Spleen (tissue), 11 donors: ENCODE measurements around the gene AXIN2. TPM values are rescaled to one million over a fixed set of nuclear protein-coding genes. Genes with fewer than 3 reads are reported as not detected.
A peak's percentile ranks its signal among the peaks of the same experiment; 100 is the strongest.

Source experiments
- DNase-seq: peaks from one replicate; pipeline ENCODE4 v3.0.0-alpha.2; 2020
- H3K27ac ChIP-seq, 8 donors: fragments of 200-600 bp; sonication (generic) in 7 of 8; 1 replicate in 4 of 8; 2 replicates in 4 of 8; pipeline versions ENCODE4 v1.5.0 to v1.8.0; 2016 to 2021; ENCODE audit warnings: inconsistent platforms in 4 of 8, mild to moderate bottlenecking in 4 of 8, moderate library complexity in 1 of 8
- H3K27me3 ChIP-seq, 7 donors: fragments of 200-600 bp; sonication (generic) in 6 of 7; replicated peaks in 1 of 7; 1 replicate in 4 of 7; 2 replicates in 3 of 7; pipeline versions ENCODE4 v1.5.0 to v1.8.0; 2016 to 2021; ENCODE audit warnings: inconsistent platforms in 3 of 7, mild to moderate bottlenecking in 1 of 7
- H3K36me3 ChIP-seq, 6 donors: fragments of 200-600 bp; sonication (generic) in 5 of 6; 1 replicate in 4 of 6; 2 replicates in 2 of 6; pipeline versions ENCODE4 v1.5.0 to v1.8.0; 2016 to 2021; ENCODE audit warnings: inconsistent platforms in 2 of 6
- H3K4me1 ChIP-seq, 6 donors: fragments of 200-600 bp; sonication (generic) in 5 of 6; 1 replicate in 3 of 6; 2 replicates in 3 of 6; pipeline versions ENCODE4 v1.5.0 to v1.8.0; 2016 to 2021; ENCODE audit warnings: inconsistent platforms in 3 of 6
- H3K4me3 ChIP-seq, 8 donors: fragments of 200-600 bp; sonication (generic) in 7 of 8; 1 replicate in 4 of 8; 2 replicates in 4 of 8; pipeline versions ENCODE4 v1.5.0 to v1.8.0; 2016 to 2021; ENCODE audit warnings: inconsistent platforms in 4 of 8, mild to moderate bottlenecking in 4 of 8, moderate library complexity in 2 of 8
- H3K9me3 ChIP-seq, 8 donors: fragments of 200-600 bp; sonication (generic) in 7 of 8; 1 replicate in 4 of 8; 2 replicates in 4 of 8; pipeline versions ENCODE4 v1.5.0 to v1.8.0; 2016 to 2021; ENCODE audit warnings: inconsistent platforms in 4 of 8
- CTCF ChIP-seq, 11 experiments: fragments of 200-600 bp in 7 of 11; fragments of 450-650 bp in 4 of 11; sonication (generic) in 4 of 11; IDR thresholded peaks in 8 of 11; conservative IDR thresholded peaks in 3 of 11; 1 replicate in 7 of 11; 2 replicates in 4 of 11; pipeline versions ENCODE4 v1.4.0 to v1.8.0; 2016 to 2021; ENCODE audit warnings: antibody characterized with exemption in 11 of 11, inconsistent platforms in 4 of 11, mild to moderate bottlenecking in 1 of 11
- POLR2A ChIP-seq, 3 donors: fragments of 450-650 bp; IDR thresholded peaks; one replicate each; pipeline ENCODE4 v1.5.1; 2017; ENCODE audit warnings: antibody characterized with exemption in 3 of 3, mild to moderate bottlenecking in 1 of 3
- POLR2AphosphoS5 ChIP-seq, 3 donors: sonication (generic); formaldehyde crosslinking; IDR thresholded peaks; one replicate each; pipeline ENCODE4 v1.5.1; 2017; ENCODE audit warnings: antibody characterized with exemption in 3 of 3
- WGBS, 5 donors: extraction: QIAGEN DNeasy Blood & Tissue Kit in 3 of 5; methylation state at CpG; one replicate each; pipeline versions ENCODE4 v1.1.5 to v1.1.7; 2013 to 2018; 5-methylcytosine and 5-hydroxymethylcytosine counted together
- intact Hi-C: fragments of 100-400 bp; cut with DNase I; formaldehyde crosslinking; loops from one replicate; pipeline ENCODE4 v1.15.0; 2023; ENCODE audit warnings: low total_unique reads
- polyA plus RNA-seq, 3 donors: library from polyadenylated mRNA; stranded (reverse); fragments of 200-250 nt; gene quantifications; one replicate each; pipeline ENCODE4 v1.2.1, GENCODE V29; 2013
- total RNA-seq, 7 donors: library from RNA; depleted of rRNA in 3 of 7; stranded (reverse); fragments of >200 nt in 3 of 7; fragmentation: NEBNext Ultra II Directional in 4 of 7; extraction: Animal tissue kit (Norgen Biotek cat#: 25700) in 4 of 7; gene quantifications; one replicate each; pipeline versions ENCODE4 v1.1.0 to v1.2.1, GENCODE V29; 2016 to 2021
- donor health status: healthy with polysubstance abuse.
- donor health status: DM: no; HTN: no; CAD: no; lungs with moderate emphysema.
- donor health status: DM: no; HTN: no; CAD: no.
- donor health status: Bipolar disorder and iron deficiency.
- donor health status: healthy.
- donor health status: DM: no; HTN: no; CAD: no.
- donor health status: DM: yes; HTN: yes; CAD: no.

AXIN2 gene
- total and polyA plus RNA-seq, 10 donors: 1.1 to 16.6 (median 11.0) TPM

- Histone ChIP-seq H3K9me3 (no peaks in the 10 kb centered on the region), H3K27ac (peak overlapping the region in 4 of 8 donors; percentile 58 to 87 (median 74)), H3K27me3 (peaks cover 0 to 70% (median 16%) of the 10 kb centered on the region in 7 donors), H3K4me1 (peaks cover 0 to 49% (median 8%) of the 10 kb centered on the region in 6 donors), H3K36me3 (peaks cover 0 to 7% (median 0%) of the 10 kb centered on the region in 6 donors), H3K4me3 (peak overlapping the region in 3 of 8 donors; percentile 67 to 78 (median 73))
- 53 to 69% (median 62%) methylated on average over 12 to 15 of the region's 15 CpGs for WGBS, 5 donors
- intact Hi-C loops: loop anchor here (5.0 to 10.0 kb wide), 2 partner anchors 266 to 323 kb away; no protein-coding TSS in a partner anchor
- no peak for TF ChIP-seq POLR2AphosphoS5 (IDR thresholded peaks at IDR 0.05)
- no peak for DNase-seq
Observed at GRCh38 chr17:65558311-65558682, 3.2 kb downstream of the AXIN2 start.

GRCh38 chr17:65557349-65558310 lies 3.8 kb downstream of the AXIN2 start:
- Histone ChIP-seq H3K4me3 (peak overlapping the region in 3 of 8 donors; percentile 67 to 78 (median 73)), H3K27ac (peak overlapping the region in 4 of 8 donors; percentile 39 to 87 (median 73))
- WGBS, 5 donors: 76 to 80% (median 79%) methylated on average over 21 of the region's 21 CpGs

GRCh38 chr17:65556910-65557348 lies 4.5 kb downstream of the AXIN2 start:
- intact Hi-C loops: loop anchor here (5.0 to 10.0 kb wide), 2 partner anchors 265 to 322 kb away; no protein-coding TSS in a partner anchor
- DNase-seq: no peak
- TF ChIP-seq POLR2AphosphoS5 (IDR thresholded peaks at IDR 0.05): no peak
- no peak for TF ChIP-seq POLR2A (IDR thresholded peaks at IDR 0.05)
- TF ChIP-seq CTCF (IDR thresholded peaks at IDR 0.05 in 8 of 11, conservative IDR thresholded peaks at IDR 0.05 in 3 of 11): no peak
- Histone ChIP-seq H3K9me3 (no peaks in the 10 kb centered on the region), H3K36me3 (peaks cover 0 to 7% (median 0%) of the 10 kb centered on the region in 6 donors), H3K4me1 (peaks cover 0 to 43% (median 7%) of the 10 kb centered on the region in 6 donors), H3K27ac (peak overlapping the region in 4 of 8 donors; percentile 39 to 87 (median 73)), H3K4me3 (peak overlapping the region in 3 of 8 donors; percentile 3 to 73 (median 10)), H3K27me3 (peaks cover 0 to 60% (median 16%) of the 10 kb centered on the region in 7 donors)
- WGBS, 5 donors: 28 to 38% (median 34%) methylated on average over 4 of the region's 4 CpGs

More at GRCh38 chr17:65557349-65558310, 3.8 kb downstream of the AXIN2 start:
- Histone ChIP-seq H3K4me1 (peaks cover 0 to 49% (median 8%) of the 10 kb centered on the region in 6 donors), H3K36me3 (peaks cover 0 to 7% (median 0%) of the 10 kb centered on the region in 6 donors), H3K27me3 (peaks cover 0 to 67% (median 16%) of the 10 kb centered on the region in 7 donors), H3K9me3 (no peaks in the 10 kb centered on the region)
- no peak for DNase-seq
- TF ChIP-seq POLR2AphosphoS5 (IDR thresholded peaks at IDR 0.05) (no peak), POLR2A (IDR thresholded peaks at IDR 0.05) (no peak), CTCF (IDR thresholded peaks at IDR 0.05 in 8 of 11, conservative IDR thresholded peaks at IDR 0.05 in 3 of 11) (no peak)
- intact Hi-C loops: loop anchor here (5.0 to 10.0 kb wide), 2 partner anchors 265 to 323 kb away; no protein-coding TSS in a partner anchor

- Histone ChIP-seq H3K27ac (peak overlapping the region in 5 of 8 donors; percentile 20 to 87 (median 63)), H3K9me3 (no peaks in the 10 kb centered on the region), H3K36me3 (peaks cover 0 to 7% (median 0%) of the 10 kb centered on the region in 6 donors), H3K27me3 (peaks cover 0 to 53% (median 16%) of the 10 kb centered on the region in 7 donors), H3K4me1 (peaks cover 0 to 40% (median 6%) of the 10 kb centered on the region in 6 donors), H3K4me3 (peak overlapping the region in 2 of 8 donors; percentile 10 to 73)
- WGBS, 5 donors: 40 to 57% (median 50%) methylated on average over 17 of the region's 17 CpGs
- intact Hi-C loops: loop anchor here (5.0 to 10.0 kb wide), 2 partner anchors 264 to 321 kb away; no protein-coding TSS in a partner anchor
- TF ChIP-seq POLR2A (IDR thresholded peaks at IDR 0.05): no peak
- TF ChIP-seq CTCF (IDR thresholded peaks at IDR 0.05 in 8 of 11, conservative IDR thresholded peaks at IDR 0.05 in 3 of 11): peak; percentile 38 to 84 (median 69)
- DNase-seq: peak; percentile 92
Observed at GRCh38 chr17:65556014-65556909, 5.2 kb downstream of the AXIN2 start.
